K562 (cell line): ENCODE measurements around the gene ASPHD1. TPM values are rescaled to one million over a fixed set of nuclear protein-coding genes. Genes with fewer than 3 reads are reported as not detected.

Source experiments
- ATF1 ChIP-seq, 2 experiments: fragments of 450-650 bp in 1 of 2; IDR thresholded peaks; 2 replicates each; pipeline ENCODE4 v1.6.1; 2016; ENCODE audit warnings: missing compliant biosample characterization in 1 of 2, missing genetic modification characterization in 1 of 2
- LEF1 ChIP-seq: fragments of 450-650 bp; IDR thresholded peaks from 2 replicates; pipeline ENCODE4 v1.6.1; 2016; ENCODE audit warnings: mild to moderate bottlenecking
- MAFF ChIP-seq: IDR thresholded peaks from 2 replicates; pipeline ENCODE4 v1.6.1; 2012; ENCODE audit warnings: low read length, improper control_type of control experiment
- MCM7 ChIP-seq, 2 experiments: fragments of 450-650 bp; IDR thresholded peaks; 2 replicates each; pipeline ENCODE4 v1.6.1; 2016 to 2018
- NR2C2 ChIP-seq, 2 experiments: fragments of 200-800 bp in 1 of 2; sonication (Bioruptor generic) in 1 of 2; sonication (generic) in 1 of 2; formaldehyde crosslinking in 1 of 2; IDR thresholded peaks; 2 replicates each; pipeline versions ENCODE4 v1.6.1 to v1.8.0; 2016 to 2022; ENCODE audit warnings: mild to moderate bottlenecking in 1 of 2, missing compliant biosample characterization in 1 of 2, missing genetic modification characterization in 1 of 2, missing genetic modification reagents in 1 of 2
- SLC30A9 ChIP-seq: fragments of 250-450 bp; sonication (Bioruptor Pico); IDR thresholded peaks from 2 replicates; pipeline ENCODE4 v1.8.0; 2022; ENCODE audit warnings: mild to moderate bottlenecking, moderate library complexity
- SRSF3 ChIP-seq: fragments of 200-400 bp; formaldehyde crosslinking; IDR thresholded peaks from 2 replicates; pipeline ENCODE4 v1.6.1; 2016; ENCODE audit warnings: mild to moderate bottlenecking, low read length, moderate library complexity; ENCODE audit not compliant: insufficient read depth
- STAT5B ChIP-seq: fragments of 250-450 bp; sonication (Bioruptor Pico); IDR thresholded peaks from 2 replicates; pipeline ENCODE4 v1.8.0; 2021; ENCODE audit warnings: mild to moderate bottlenecking, inconsistent platforms
- ZKSCAN1 ChIP-seq: fragments of 150-350 bp; IDR thresholded peaks from 2 replicates; pipeline ENCODE4 v1.6.1; 2016; ENCODE audit warnings: low read depth, low read length
- ZNF253 ChIP-seq: fragments of 250-450 bp; sonication (Bioruptor Pico); conservative IDR thresholded peaks from 2 replicates; pipeline ENCODE4 v1.6.1; 2021; ENCODE audit warnings: mild to moderate bottlenecking
- ZNF699 ChIP-seq: fragments of 250-450 bp; sonication (Bioruptor Pico); IDR thresholded peaks from 2 replicates; pipeline ENCODE4 v1.8.0; 2021; ENCODE audit warnings: mild to moderate bottlenecking, moderate library complexity; ENCODE audit not compliant: insufficient replicate concordance
- polyA plus RNA-seq, 8 experiments: library from polyadenylated mRNA; depleted of rRNA in 4 of 8; stranded (reverse) in 5 of 8; unstranded in 3 of 8; fragments of >200 nt; fragmentation: Nextera tagmentation in 2 of 8; fragmentation: Illumina TruSeq in 1 of 8; extraction: Ambion mirVana in 2 of 8; extraction: Trizol in 1 of 8; gene quantifications; 2 replicates each; pipeline versions ENCODE4 v1.2.1 to v1.2.3, GENCODE V29; 2011 to 2014; ENCODE audit warnings: inconsistent platforms in 1 of 8, missing spikeins in 1 of 8
- total RNA-seq, 7 experiments: library from RNA; depleted of rRNA in 6 of 7; stranded (reverse); fragments of >200 nt in 6 of 7; fragmentation: Illumina TruSeq in 2 of 7; extraction: Trizol in 2 of 7; gene quantifications; 2 replicates each; pipeline versions ENCODE4 v1.2.1 to v1.2.3, GENCODE V29; 2011 to 2021; ENCODE audit warnings: low replicate concordance in 1 of 7
- TF ChIP-seq, protein P1 (sequence below): fragments of 250-450 bp; sonication (Bioruptor Pico); IDR thresholded peaks from 2 replicates; pipeline ENCODE4 v1.9.0; 2021; ENCODE audit warnings: mild to moderate bottlenecking, inconsistent platforms
- TF ChIP-seq, protein P2 (sequence below), 2 experiments: IDR thresholded peaks; 2 replicates each; pipeline ENCODE4 v1.6.1; 2012; ENCODE audit warnings: improper control_type of control experiment in 2 of 2, low read depth in 2 of 2, low read length in 2 of 2, borderline replicate concordance in 1 of 2
- TF ChIP-seq, protein P3 (sequence below): fragments of 250-450 bp; sonication (Bioruptor Pico); IDR thresholded peaks from 2 replicates; pipeline ENCODE4 v1.4.0; 2020; ENCODE audit warnings: mild to moderate bottlenecking, moderate library complexity
- TF ChIP-seq, protein P4 (sequence below): sonication (generic); formaldehyde crosslinking; IDR thresholded peaks from 2 replicates; pipeline ENCODE4 v1.8.1; 2022; ENCODE audit warnings: missing genetic modification reagents
- TF ChIP-seq, protein P5 (sequence below): fragments of 250-450 bp; sonication (Bioruptor Pico); IDR thresholded peaks from 2 replicates; pipeline ENCODE4 v1.8.0; 2021; ENCODE audit warnings: moderate library complexity, mild to moderate bottlenecking, inconsistent platforms

Gene ASPHD1
- total and polyA plus RNA-seq, 9 of the 15 experiments (the other 6 are each of a cell fraction or from before 2014, with no cell fraction given) = 0.03 to 0.70 (median 0.24) TPM; not detected in 5

DNA sequence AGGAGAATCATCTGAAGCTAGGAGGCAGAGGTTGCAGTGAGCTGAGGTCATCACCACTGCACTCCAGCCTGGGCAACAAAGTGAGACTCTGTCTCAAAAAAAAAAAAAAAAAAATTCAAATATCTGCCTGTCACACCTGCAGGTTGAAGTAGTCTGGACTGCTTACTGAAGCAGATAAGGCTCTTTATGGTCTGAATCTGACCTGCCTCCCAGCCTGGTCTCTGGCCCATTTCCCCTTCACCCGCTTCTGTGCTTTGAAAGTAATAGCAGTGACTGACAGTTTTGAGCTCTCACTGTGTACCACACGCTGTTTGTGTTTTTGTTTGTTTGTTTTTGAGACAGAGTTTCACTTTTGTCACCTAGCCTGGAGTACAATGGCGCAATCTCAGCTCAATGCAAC lies 6.7 kb upstream of the ASPHD1 start (continued):
- TF ChIP-seq, protein P1, sequence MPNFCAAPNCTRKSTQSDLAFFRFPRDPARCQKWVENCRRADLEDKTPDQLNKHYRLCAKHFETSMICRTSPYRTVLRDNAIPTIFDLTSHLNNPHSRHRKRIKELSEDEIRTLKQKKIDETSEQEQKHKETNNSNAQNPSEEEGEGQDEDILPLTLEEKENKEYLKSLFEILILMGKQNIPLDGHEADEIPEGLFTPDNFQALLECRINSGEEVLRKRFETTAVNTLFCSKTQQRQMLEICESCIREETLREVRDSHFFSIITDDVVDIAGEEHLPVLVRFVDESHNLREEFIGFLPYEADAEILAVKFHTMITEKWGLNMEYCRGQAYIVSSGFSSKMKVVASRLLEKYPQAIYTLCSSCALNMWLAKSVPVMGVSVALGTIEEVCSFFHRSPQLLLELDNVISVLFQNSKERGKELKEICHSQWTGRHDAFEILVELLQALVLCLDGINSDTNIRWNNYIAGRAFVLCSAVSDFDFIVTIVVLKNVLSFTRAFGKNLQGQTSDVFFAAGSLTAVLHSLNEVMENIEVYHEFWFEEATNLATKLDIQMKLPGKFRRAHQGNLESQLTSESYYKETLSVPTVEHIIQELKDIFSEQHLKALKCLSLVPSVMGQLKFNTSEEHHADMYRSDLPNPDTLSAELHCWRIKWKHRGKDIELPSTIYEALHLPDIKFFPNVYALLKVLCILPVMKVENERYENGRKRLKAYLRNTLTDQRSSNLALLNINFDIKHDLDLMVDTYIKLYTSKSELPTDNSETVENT (CRISPR knock-in tag) = no peak
- TF ChIP-seq NR2C2 (CRISPR knock-in tag; IDR thresholded peaks at IDR 0.05) (no peak), NR2C2 (tag; IDR thresholded peaks at IDR 0.05) (no peak), ATF1 (CRISPR knock-in tag; IDR thresholded peaks at IDR 0.05) (no peak), ATF1 (tag; IDR thresholded peaks at IDR 0.05) (no peak), SRSF3 (no peak), ZNF253 (no peak), ZNF699 (no peak), MCM7 (IDR thresholded peaks at IDR 0.05) (no peak), LEF1 (no peak), SLC30A9 (no peak), MAFF (no peak), ZKSCAN1 (no peak), STAT5B (CRISPR knock-in tag) (no peak)
- TF ChIP-seq, protein P2, sequence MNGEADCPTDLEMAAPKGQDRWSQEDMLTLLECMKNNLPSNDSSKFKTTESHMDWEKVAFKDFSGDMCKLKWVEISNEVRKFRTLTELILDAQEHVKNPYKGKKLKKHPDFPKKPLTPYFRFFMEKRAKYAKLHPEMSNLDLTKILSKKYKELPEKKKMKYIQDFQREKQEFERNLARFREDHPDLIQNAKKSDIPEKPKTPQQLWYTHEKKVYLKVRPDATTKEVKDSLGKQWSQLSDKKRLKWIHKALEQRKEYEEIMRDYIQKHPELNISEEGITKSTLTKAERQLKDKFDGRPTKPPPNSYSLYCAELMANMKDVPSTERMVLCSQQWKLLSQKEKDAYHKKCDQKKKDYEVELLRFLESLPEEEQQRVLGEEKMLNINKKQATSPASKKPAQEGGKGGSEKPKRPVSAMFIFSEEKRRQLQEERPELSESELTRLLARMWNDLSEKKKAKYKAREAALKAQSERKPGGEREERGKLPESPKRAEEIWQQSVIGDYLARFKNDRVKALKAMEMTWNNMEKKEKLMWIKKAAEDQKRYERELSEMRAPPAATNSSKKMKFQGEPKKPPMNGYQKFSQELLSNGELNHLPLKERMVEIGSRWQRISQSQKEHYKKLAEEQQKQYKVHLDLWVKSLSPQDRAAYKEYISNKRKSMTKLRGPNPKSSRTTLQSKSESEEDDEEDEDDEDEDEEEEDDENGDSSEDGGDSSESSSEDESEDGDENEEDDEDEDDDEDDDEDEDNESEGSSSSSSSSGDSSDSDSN (IDR thresholded peaks at IDR 0.05; ENCODE audit: borderline replicate concordance in 1 of 2, low read depth in 2 of 2, low read length in 2 of 2) = no peak
- TF ChIP-seq, protein P3, sequence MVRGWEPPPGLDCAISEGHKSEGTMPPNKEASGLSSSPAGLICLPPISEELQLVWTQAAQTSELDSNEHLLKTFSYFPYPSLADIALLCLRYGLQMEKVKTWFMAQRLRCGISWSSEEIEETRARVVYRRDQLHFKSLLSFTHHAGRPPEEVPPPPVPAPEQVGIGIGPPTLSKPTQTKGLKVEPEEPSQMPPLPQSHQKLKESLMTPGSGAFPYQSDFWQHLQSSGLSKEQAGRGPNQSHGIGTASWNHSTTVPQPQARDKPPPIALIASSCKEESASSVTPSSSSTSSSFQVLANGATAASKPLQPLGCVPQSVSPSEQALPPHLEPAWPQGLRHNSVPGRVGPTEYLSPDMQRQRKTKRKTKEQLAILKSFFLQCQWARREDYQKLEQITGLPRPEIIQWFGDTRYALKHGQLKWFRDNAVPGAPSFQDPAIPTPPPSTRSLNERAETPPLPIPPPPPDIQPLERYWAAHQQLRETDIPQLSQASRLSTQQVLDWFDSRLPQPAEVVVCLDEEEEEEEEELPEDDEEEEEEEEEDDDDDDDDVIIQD (CRISPR knock-in tag) = no peak
- TF ChIP-seq, protein P4, sequence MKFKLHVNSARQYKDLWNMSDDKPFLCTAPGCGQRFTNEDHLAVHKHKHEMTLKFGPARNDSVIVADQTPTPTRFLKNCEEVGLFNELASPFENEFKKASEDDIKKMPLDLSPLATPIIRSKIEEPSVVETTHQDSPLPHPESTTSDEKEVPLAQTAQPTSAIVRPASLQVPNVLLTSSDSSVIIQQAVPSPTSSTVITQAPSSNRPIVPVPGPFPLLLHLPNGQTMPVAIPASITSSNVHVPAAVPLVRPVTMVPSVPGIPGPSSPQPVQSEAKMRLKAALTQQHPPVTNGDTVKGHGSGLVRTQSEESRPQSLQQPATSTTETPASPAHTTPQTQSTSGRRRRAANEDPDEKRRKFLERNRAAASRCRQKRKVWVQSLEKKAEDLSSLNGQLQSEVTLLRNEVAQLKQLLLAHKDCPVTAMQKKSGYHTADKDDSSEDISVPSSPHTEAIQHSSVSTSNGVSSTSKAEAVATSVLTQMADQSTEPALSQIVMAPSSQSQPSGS (CRISPR knock-in tag) = no peak
- TF ChIP-seq, protein P5, sequence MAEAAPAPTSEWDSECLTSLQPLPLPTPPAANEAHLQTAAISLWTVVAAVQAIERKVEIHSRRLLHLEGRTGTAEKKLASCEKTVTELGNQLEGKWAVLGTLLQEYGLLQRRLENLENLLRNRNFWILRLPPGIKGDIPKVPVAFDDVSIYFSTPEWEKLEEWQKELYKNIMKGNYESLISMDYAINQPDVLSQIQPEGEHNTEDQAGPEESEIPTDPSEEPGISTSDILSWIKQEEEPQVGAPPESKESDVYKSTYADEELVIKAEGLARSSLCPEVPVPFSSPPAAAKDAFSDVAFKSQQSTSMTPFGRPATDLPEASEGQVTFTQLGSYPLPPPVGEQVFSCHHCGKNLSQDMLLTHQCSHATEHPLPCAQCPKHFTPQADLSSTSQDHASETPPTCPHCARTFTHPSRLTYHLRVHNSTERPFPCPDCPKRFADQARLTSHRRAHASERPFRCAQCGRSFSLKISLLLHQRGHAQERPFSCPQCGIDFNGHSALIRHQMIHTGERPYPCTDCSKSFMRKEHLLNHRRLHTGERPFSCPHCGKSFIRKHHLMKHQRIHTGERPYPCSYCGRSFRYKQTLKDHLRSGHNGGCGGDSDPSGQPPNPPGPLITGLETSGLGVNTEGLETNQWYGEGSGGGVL (CRISPR knock-in tag) = no peak
